Neural cell (in vitro differentiated cells): ENCODE data around the gene HS6ST3.

ENCODE experiments used
- EZH2 ChIP-seq: fragments of 200-600, 300-800 bp; shearing (Covaris generic), sonication (generic); IDR thresholded peaks from 2 replicates; pipeline ENCODE4 v1.6.1; 2014; ENCODE audit warnings: antibody characterized with exemption, low read length, borderline replicate concordance, mild to moderate bottlenecking; ENCODE audit not compliant: insufficient read depth, poor library complexity, severe bottlenecking
- TF ChIP-seq, protein P1 (sequence below): fragments of 450-650 bp; IDR thresholded peaks from 2 replicates; pipeline ENCODE4 v1.5.1; 2014; ENCODE audit warnings: antibody characterized with exemption, mild to moderate bottlenecking, moderate library complexity; ENCODE audit not compliant: poor library complexity, severe bottlenecking

DNA sequence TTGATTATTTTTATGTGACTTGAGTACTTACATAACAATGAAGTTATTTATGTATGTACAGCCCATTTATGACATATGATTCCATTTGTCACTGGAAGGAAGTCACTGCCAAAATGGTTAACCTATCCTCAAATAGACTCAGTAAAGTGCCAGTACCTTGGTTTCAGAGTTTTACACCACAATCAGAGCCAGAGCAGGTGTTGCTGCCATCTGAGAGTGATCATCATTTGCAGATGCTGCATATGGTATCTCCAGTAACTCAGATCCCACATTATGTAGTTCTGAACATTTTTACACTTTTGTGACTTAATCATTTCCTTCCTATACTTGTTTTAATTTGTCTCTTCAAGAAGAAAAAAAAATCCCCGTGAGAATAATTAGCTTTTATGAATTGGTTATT is 313.3 kb downstream of the HS6ST3 start:
- TF ChIP-seq, protein P1, sequence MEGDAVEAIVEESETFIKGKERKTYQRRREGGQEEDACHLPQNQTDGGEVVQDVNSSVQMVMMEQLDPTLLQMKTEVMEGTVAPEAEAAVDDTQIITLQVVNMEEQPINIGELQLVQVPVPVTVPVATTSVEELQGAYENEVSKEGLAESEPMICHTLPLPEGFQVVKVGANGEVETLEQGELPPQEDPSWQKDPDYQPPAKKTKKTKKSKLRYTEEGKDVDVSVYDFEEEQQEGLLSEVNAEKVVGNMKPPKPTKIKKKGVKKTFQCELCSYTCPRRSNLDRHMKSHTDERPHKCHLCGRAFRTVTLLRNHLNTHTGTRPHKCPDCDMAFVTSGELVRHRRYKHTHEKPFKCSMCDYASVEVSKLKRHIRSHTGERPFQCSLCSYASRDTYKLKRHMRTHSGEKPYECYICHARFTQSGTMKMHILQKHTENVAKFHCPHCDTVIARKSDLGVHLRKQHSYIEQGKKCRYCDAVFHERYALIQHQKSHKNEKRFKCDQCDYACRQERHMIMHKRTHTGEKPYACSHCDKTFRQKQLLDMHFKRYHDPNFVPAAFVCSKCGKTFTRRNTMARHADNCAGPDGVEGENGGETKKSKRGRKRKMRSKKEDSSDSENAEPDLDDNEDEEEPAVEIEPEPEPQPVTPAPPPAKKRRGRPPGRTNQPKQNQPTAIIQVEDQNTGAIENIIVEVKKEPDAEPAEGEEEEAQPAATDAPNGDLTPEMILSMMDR = no peak
- TF ChIP-seq EZH2 = no peak
